ENCODE measurements around the gene TRAF3IP1. TPM values are rescaled to one million over a fixed set of nuclear protein-coding genes. Genes with fewer than 3 reads are reported as not detected.

The TRAF3IP1 gene
- total RNA-seq, 4 donors from 2014 or later = 11.6 to 17.4 (median 15.7) TPM

- no peak for DNase-seq (ENCODE audit: low spot score in 2 of 2)
- no peak overlapping the region for H3K27ac ChIP-seq
- TF ChIP-seq POLR2A (IDR thresholded peaks at IDR 0.05) (no peak), EP300 (IDR thresholded peaks at IDR 0.05) (no peak), CTCF (IDR thresholded peaks at IDR 0.05) (no peak)
- H3K4me3 ChIP-seq = no peak overlapping the region
- H3K36me3 ChIP-seq = peaks cover 0 to 12% (median 0%) of the 10 kb centered on the region in 3 donors
- H3K4me1 ChIP-seq = no peaks in the 10 kb centered on the region
- WGBS, 2 donors = 68 to 75% methylated on average over 8 of the region's 8 CpGs
- no peaks in the 10 kb centered on the region for H3K27me3 ChIP-seq
- no peaks in the 10 kb centered on the region for H3K9me3 ChIP-seq
Observed at GRCh38 chr2:238376884-238377391, 56.6 kb downstream of the TRAF3IP1 start.

- no peaks in the 10 kb centered on the region for H3K9me3 ChIP-seq
- no peak overlapping the region for H3K27ac ChIP-seq
Observed at GRCh38 chr2:238378230-238379095, 58.1 kb downstream of the TRAF3IP1 start.

GRCh38 chr2:238379096-238379810 lies 58.9 kb downstream of the TRAF3IP1 start:
- Histone ChIP-seq H3K9me3 (no peaks in the 10 kb centered on the region), H3K27ac (no peak overlapping the region), H3K4me3 (no peak overlapping the region), H3K4me1 (no peaks in the 10 kb centered on the region), H3K36me3 (peaks cover 0 to 24% (median 0%) of the 10 kb centered on the region in 3 donors), H3K27me3 (no peaks in the 10 kb centered on the region)
- TF ChIP-seq EP300 (IDR thresholded peaks at IDR 0.05) (no peak), CTCF (IDR thresholded peaks at IDR 0.05) (no peak), POLR2A (IDR thresholded peaks at IDR 0.05) (no peak)
- 74 to 76% methylated on average over 15 of the region's 15 CpGs for WGBS, 2 donors
- DNase-seq (ENCODE audit: low spot score in 2 of 2) = no peak

More at GRCh38 chr2:238378230-238379095, 58.1 kb downstream of the TRAF3IP1 start:
- no peak for TF ChIP-seq POLR2A (IDR thresholded peaks at IDR 0.05)
- no peak for TF ChIP-seq EP300 (IDR thresholded peaks at IDR 0.05)
- no peak for TF ChIP-seq CTCF (IDR thresholded peaks at IDR 0.05)
- no peak for DNase-seq (ENCODE audit: low spot score in 2 of 2)
- no peaks in the 10 kb centered on the region for H3K27me3 ChIP-seq
- no peak overlapping the region for H3K4me3 ChIP-seq
- WGBS, 2 donors = 91% methylated on average over 11 of the region's 11 CpGs
- no peaks in the 10 kb centered on the region for H3K4me1 ChIP-seq
- peaks cover 0 to 24% (median 0%) of the 10 kb centered on the region in 3 donors for H3K36me3 ChIP-seq

- Histone ChIP-seq H3K4me1 (no peaks in the 10 kb centered on the region), H3K4me3 (no peak overlapping the region), H3K27ac (no peak overlapping the region), H3K9me3 (no peaks in the 10 kb centered on the region), H3K36me3 (peaks cover 0 to 24% (median 0%) of the 10 kb centered on the region in 3 donors), H3K27me3 (no peaks in the 10 kb centered on the region)
- WGBS, 2 donors = 79 to 87% methylated on average over 7 of the region's 7 CpGs
- no peak for TF ChIP-seq CTCF (IDR thresholded peaks at IDR 0.05)
- no peak for DNase-seq (ENCODE audit: low spot score in 2 of 2)
Observed at GRCh38 chr2:238380336-238380735, 60.0 kb downstream of the TRAF3IP1 start.

- Histone ChIP-seq H3K4me1 (no peaks in the 10 kb centered on the region), H3K27me3 (no peaks in the 10 kb centered on the region), H3K36me3 (peaks cover 0 to 28% (median 0%) of the 10 kb centered on the region in 3 donors), H3K4me3 (no peak overlapping the region), H3K27ac (no peak overlapping the region), H3K9me3 (no peaks in the 10 kb centered on the region)
- DNase-seq (ENCODE audit: low spot score in 2 of 2) = no peak
- WGBS, 2 donors = 32 to 34% methylated on average over 1 of the region's 1 CpG
- TF ChIP-seq CTCF (IDR thresholded peaks at IDR 0.05) = no peak
- TF ChIP-seq POLR2A (IDR thresholded peaks at IDR 0.05) = no peak
- no peak for TF ChIP-seq EP300 (IDR thresholded peaks at IDR 0.05)
Observed at GRCh38 chr2:238380785-238381184, 60.5 kb downstream of the TRAF3IP1 start.
